ENCODE measurements around the gene PDGFRB.
"Not testable (repeated sequence)": the region's sequence is repeated elsewhere in the genome, so short reads cannot be mapped to it uniquely, and the experiment has no call there.

PDGFRB gene

GRCh38 chr5:150112201-150113046 lies 43.2 kb downstream of the PDGFRB start:
- no peak for DNase-seq

GRCh38 chr5:150111122-150111521 lies 44.5 kb downstream of the PDGFRB start:
- no peak for DNase-seq

- DNase-seq = no peak
Measured at GRCh38 chr5:150109921-150110320, 45.7 kb downstream of the PDGFRB start.

GRCh38 chr5:150108711-150109514 lies 46.7 kb downstream of the PDGFRB start:
- no peak for DNase-seq

- no peak for DNase-seq
Measured at GRCh38 chr5:150107909-150108447, 47.7 kb downstream of the PDGFRB start.

GRCh38 chr5:150106674-150107426 lies 48.8 kb downstream of the PDGFRB start:
- no peak for DNase-seq

GRCh38 chr5:150105928-150106615 lies 49.6 kb downstream of the PDGFRB start:
- DNase-seq = no peak

GRCh38 chr5:150104550-150104870 lies 51.1 kb downstream of the PDGFRB start:
- DNase-seq = no peak

- DNase-seq = no peak
Measured at GRCh38 chr5:150103678-150104549, 51.7 kb downstream of the PDGFRB start.

GRCh38 chr5:150101023-150101422 lies 54.6 kb downstream of the PDGFRB start:
- no peak for DNase-seq

GRCh38 chr5:150097152-150097551 lies 58.5 kb downstream of the PDGFRB start:
- DNase-seq = no peak

GRCh38 chr5:150092159-150092787 lies 63.4 kb downstream of the PDGFRB start:
- DNase-seq = no peak

- no peak for DNase-seq
Measured at GRCh38 chr5:150085950-150086715, 69.5 kb downstream of the PDGFRB start, which contains the start of gene CSF1R. CSF1R (minus strand) TSS chr5:150086554; CDS start chr5:150086427, 127 bp downstream.

- no peak for DNase-seq
Measured at GRCh38 chr5:150085191-150085912, 70.3 kb downstream of the PDGFRB start.

GRCh38 chr5:150084754-150085153 lies 70.9 kb downstream of the PDGFRB start:
- not testable (repeated sequence) for DNase-seq

- DNase-seq = no peak
Measured at GRCh38 chr5:150082889-150083288, 72.8 kb downstream of the PDGFRB start.

- DNase-seq = no peak
Measured at GRCh38 chr5:150082374-150082773, 73.3 kb downstream of the PDGFRB start.

- no peak for DNase-seq
Measured at GRCh38 chr5:150081541-150082283, 73.9 kb downstream of the PDGFRB start.
